HL-60 (cell line): ENCODE results near the gene USP21.

Experiments used
- DNase-seq, 2 experiments: peaks; one replicate each; pipeline ENCODE4 v3.0.0-alpha.2; 2010 to 2020; ENCODE audit warnings: low read depth in 1 of 2, low spot score in 1 of 2
- H3K27ac ChIP-seq: fragments of 250-450 bp; sonication (Bioruptor Pico); replicated peaks from 2 replicates; pipeline ENCODE4 v1.5.1; 2020; ENCODE audit warnings: mild to moderate bottlenecking, moderate library complexity
- H3K27me3 ChIP-seq: fragments of 250-450 bp; sonication (Bioruptor Pico); 2 replicates; pipeline ENCODE4 v1.5.1; 2021; ENCODE audit warnings: mild to moderate bottlenecking, moderate library complexity; ENCODE audit not compliant: insufficient read depth, poor library complexity, severe bottlenecking
- H3K4me3 ChIP-seq: replicated peaks from 2 replicates; pipeline ENCODE4 v1.5.1; 2011; ENCODE audit warnings: mild to moderate bottlenecking, control low read depth, low read length; ENCODE audit not compliant: insufficient read depth
- CTCF ChIP-seq: IDR thresholded peaks from one replicate; pipeline ENCODE4 v1.5.1; 2011; ENCODE audit warnings: low read length, control low read depth, inconsistent platforms; ENCODE audit not compliant: insufficient read depth
- GABPA ChIP-seq: IDR thresholded peaks from 2 replicates; pipeline ENCODE4 v1.6.1; 2012; ENCODE audit warnings: low read depth
- POLR2AphosphoS5 ChIP-seq: IDR thresholded peaks from 2 replicates; pipeline ENCODE4 v1.6.1; 2012; ENCODE audit warnings: low read depth
- REST ChIP-seq: IDR thresholded peaks from 2 replicates; pipeline ENCODE4 v1.6.1; 2012; ENCODE audit warnings: low read depth; ENCODE audit not compliant: insufficient replicate concordance
- SPI1 ChIP-seq: IDR thresholded peaks from 2 replicates; pipeline ENCODE4 v1.6.1; 2012; ENCODE audit warnings: low read depth, mild to moderate bottlenecking, borderline replicate concordance
- long read RNA-seq: library from polyadenylated mRNA; unstranded; transcript quantifications from one replicate; pipeline ENCODE4 v2.0.0, GENCODE V29; 2020

The USP21 gene
- long read RNA-seq, transcript USP21-201 (13 exons, 2,195 nt), result major isoform, 38 of 86 reads
- long read RNA-seq, transcript USP21-203 (14 exons, 2,342 nt), result minor isoform, 26 of 86 reads
- long read RNA-seq, partial matches to known transcripts, result 7 of 86 reads
- long read RNA-seq, other reads (novel, unspliced or antisense), result 15 of 86 reads

DNA sequence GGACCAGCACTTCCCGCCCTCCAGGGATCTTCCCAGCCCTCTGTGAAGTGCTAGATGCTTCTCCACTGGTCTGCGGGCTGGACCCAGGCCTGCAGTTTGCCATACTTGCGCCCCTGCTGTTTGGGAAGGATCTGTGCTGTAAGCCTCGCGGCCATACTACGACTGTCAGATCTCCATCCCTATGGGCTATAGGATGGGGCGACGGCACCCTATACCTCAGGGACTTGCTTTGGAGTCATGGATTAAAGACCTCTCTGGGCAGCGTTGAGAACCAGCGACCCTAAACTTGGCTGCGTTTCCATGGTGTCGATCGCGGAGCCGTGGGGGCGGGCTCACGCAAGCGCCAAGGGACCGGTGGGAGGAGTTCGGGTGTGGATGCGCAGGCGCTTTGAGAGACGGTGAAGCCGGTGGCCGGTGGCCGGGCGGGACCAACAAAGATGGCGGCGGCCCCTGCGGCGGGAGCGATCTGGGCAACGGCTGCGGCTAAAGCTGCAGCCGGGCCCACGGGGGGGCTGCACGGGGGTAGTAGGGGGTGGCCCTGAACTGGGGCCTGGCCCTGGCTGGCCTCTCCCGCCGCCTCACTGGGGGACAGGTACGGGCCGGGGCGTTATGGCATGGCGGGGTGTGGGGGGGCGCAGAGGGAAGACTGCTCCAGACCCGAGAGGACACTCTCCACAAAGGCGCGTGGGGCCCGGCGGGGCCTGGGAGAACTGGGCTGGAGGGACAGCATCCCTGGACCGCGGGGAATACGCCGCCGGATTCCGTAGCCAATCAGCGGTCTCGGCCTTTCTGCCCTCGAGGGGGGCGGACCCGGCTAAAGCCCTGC lies at the start of gene USP21:
Gene USP21, plus strand, starts transcription at position 414 of the 826 bp plus-strand sequence. CDS start 1,141 bp downstream, outside the sequence.
- H3K27me3 ChIP-seq, result no peaks in the 10 kb centered on the region
- H3K4me3 ChIP-seq, result peak within 1 kb of the TSS; percentile 88
- TF ChIP-seq SPI1 (no peak), CTCF (peak; percentile 25), POLR2AphosphoS5 (peak; percentile 73), REST (peak; percentile 70)
- peak within 1 kb of the TSS; percentile 90 for H3K27ac ChIP-seq
- DNase-seq, result peak; percentile 76 to 89

DNA sequence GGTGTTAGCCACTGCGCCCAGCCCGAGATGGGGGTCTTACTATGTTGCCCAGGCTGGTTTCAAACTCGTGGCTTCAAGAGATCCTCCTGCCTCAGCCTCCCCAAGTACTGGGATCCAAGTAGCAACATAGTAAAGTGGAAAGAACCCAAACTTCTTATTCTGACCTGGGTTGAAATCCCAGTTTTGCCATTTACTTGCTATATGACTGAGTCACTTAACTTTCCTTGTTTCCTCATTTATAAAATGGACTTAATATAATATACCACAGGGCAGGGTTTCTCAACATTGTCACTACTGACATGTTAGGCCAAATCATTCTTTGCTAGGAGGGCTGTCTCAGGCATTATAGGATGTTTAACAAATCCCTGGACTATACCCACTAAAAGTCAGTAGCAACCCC lies 48.2 kb upstream of the USP21 start:
- Histone ChIP-seq H3K4me3 (no peak overlapping the region), H3K27ac (no peak overlapping the region), H3K27me3 (no peaks in the 10 kb centered on the region)
- TF ChIP-seq POLR2AphosphoS5 (no peak), SPI1 (no peak), CTCF (no peak), GABPA (no peak), REST (no peak)
- DNase-seq, result no peak

DNA sequence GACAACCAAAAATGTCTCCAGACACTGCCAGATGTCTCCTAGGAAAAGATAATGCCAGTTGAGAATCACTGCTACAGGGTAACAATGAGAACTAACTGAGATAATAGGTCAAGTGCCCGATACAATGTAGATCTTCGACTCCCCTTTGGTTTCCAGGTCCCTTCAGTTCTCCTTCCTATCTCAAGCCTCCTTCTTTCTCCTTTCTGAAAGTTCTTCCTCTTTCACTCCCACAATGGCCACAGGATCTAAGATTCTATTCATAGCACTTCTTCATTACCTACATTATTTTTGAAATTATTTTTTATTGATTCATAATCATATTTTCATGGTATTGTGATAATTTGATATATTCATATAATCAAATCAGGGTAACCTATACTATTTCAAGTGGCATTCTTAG lies 47.8 kb upstream of the USP21 start:
- Histone ChIP-seq H3K4me3 (no peak overlapping the region), H3K27ac (peak overlapping the region; percentile 26), H3K27me3 (no peaks in the 10 kb centered on the region)
- TF ChIP-seq SPI1 (peak; percentile 26; the same call in 1 of the 2 replicates), REST (no peak)
- no peak for DNase-seq
